GM12878 (cell line): ENCODE measurements around the gene GAS2L1. TPM values are rescaled to one million over a fixed set of nuclear protein-coding genes. Genes with fewer than 3 reads are reported as not detected.

ENCODE experiments used
- ATAC-seq: fragments of 200-7000 bp; cut with Tn5 transposase; 3 replicates; pipeline ENCODE4 v1.9.1; 2020; ENCODE audit warnings: mild to moderate bottlenecking, moderate library complexity
- BruUV-seq: library from RNA; stranded (reverse); fragments of 400-500 nt; replicated peaks from 2 replicates; lab custom pipeline; 2021; lab: Mats Ljungman, UMichigan
- CTCF ChIA-PET: fragments of 300-600 bp; sonication (Branson Sonifier 250); formaldehyde crosslinking; extraction: SDS; loops from one replicate; lab custom pipeline; 2021; ENCODE audit warnings: inconsistent platforms; lab: Yijun Ruan, JAX
- POLR2A ChIA-PET: fragments of 350-600 bp; formaldehyde crosslinking; extraction: SDS; loops from one replicate; lab custom pipeline; 2021; ENCODE audit warnings: inconsistent platforms; lab: Charles Lee
- RAD21 ChIA-PET: fragments of 300-600 bp; sonication (Branson Sonifier 250); formaldehyde crosslinking; loops from one replicate; lab custom pipeline; 2023; ENCODE audit warnings: antibody characterized with exemption; ENCODE audit not compliant: unreplicated experiment; lab: Charles Lee
- SMC1A ChIA-PET: fragments of 300-600 bp; sonication (Branson Sonifier 250); formaldehyde crosslinking; loops from one replicate; lab custom pipeline; 2023; ENCODE audit not compliant: unreplicated experiment, uncharacterized antibody; lab: Charles Lee
- DNase-seq: peaks from one replicate; pipeline ENCODE4 v3.0.0-alpha.2; 2011; ENCODE audit warnings: low read depth, low spot score
- FAIRE-seq: peaks from 3 replicates; lab custom pipeline; 2011; peaks lifted over from hg19 to GRCh38; lab: Jason Lieb, UNC
- H2AFZ ChIP-seq: 2 replicates; pipeline ENCODE4 v1.6.0; 2011; ENCODE audit warnings: low read depth, low read length, control low read depth; ENCODE audit not compliant: control insufficient read depth
- H3K27ac ChIP-seq: 2 replicates; pipeline ENCODE4 v1.5.1; 2011; ENCODE audit warnings: control low read depth; ENCODE audit not compliant: control insufficient read depth, insufficient read depth
- H3K27me3 ChIP-seq, 2 experiments: replicated peaks in 1 of 2; 2 replicates each; pipeline versions ENCODE4 v1.6.0 to v1.6.1; 2011; ENCODE audit warnings: low read length in 1 of 2; ENCODE audit not compliant: control insufficient read depth in 2 of 2, insufficient read depth in 2 of 2
- H3K36me3 ChIP-seq, 2 experiments: 2 replicates each; pipeline ENCODE4 v1.5.1; 2011; ENCODE audit warnings: low read length in 1 of 2; ENCODE audit not compliant: control insufficient read depth in 2 of 2, insufficient read depth in 2 of 2
- H3K4me1 ChIP-seq: 2 replicates; pipeline ENCODE4 v1.6.1; 2011; ENCODE audit warnings: mild to moderate bottlenecking, low read length, moderate library complexity, mixed read lengths; ENCODE audit not compliant: control insufficient read depth, insufficient read depth
- H3K4me2 ChIP-seq: 2 replicates; pipeline ENCODE4 v1.6.0; 2011; ENCODE audit warnings: control low read depth; ENCODE audit not compliant: control insufficient read depth, insufficient read depth
- H3K4me3 ChIP-seq: fragments of 200-600 bp; sonication (generic); 2 replicates; pipeline ENCODE4 v1.5.1; 2016
- H3K79me2 ChIP-seq: 2 replicates; pipeline ENCODE4 v1.6.0; 2011; ENCODE audit warnings: low read length; ENCODE audit not compliant: control insufficient read depth, insufficient read depth
- H3K9ac ChIP-seq: 2 replicates; pipeline ENCODE4 v1.8.0; 2011; ENCODE audit warnings: low read length, control low read depth, mixed read lengths; ENCODE audit not compliant: control insufficient read depth, insufficient read depth
- H3K9me3 ChIP-seq: replicated peaks from 3 replicates; pipeline ENCODE4 v1.5.1; 2011; ENCODE audit warnings: mild to moderate bottlenecking, low read length; ENCODE audit not compliant: control insufficient read depth, insufficient read depth
- H4K20me1 ChIP-seq: 2 replicates; pipeline ENCODE4 v1.6.0; 2011; ENCODE audit not compliant: control insufficient read depth, insufficient read depth
- CREM ChIP-seq: IDR thresholded peaks from 2 replicates; pipeline ENCODE4 v1.6.1; 2014; ENCODE audit warnings: antibody characterized with exemption, low read depth
- ESRRA ChIP-seq: IDR thresholded peaks from 2 replicates; pipeline ENCODE4 v1.6.1; 2012; ENCODE audit warnings: mild to moderate bottlenecking, low read length, improper control_type of control experiment
- ETV6 ChIP-seq, 2 experiments: fragments of 450-650 bp in 1 of 2; IDR thresholded peaks in 1 of 2; conservative IDR thresholded peaks in 1 of 2; 2 replicates each; pipeline ENCODE4 v1.6.1; 2014; ENCODE audit warnings: antibody characterized with exemption in 1 of 2, borderline replicate concordance in 1 of 2, low read depth in 1 of 2, mild to moderate bottlenecking in 1 of 2, moderate library complexity in 1 of 2
- JUNB ChIP-seq: IDR thresholded peaks from 2 replicates; pipeline ENCODE4 v1.6.1; 2016; ENCODE audit warnings: antibody characterized with exemption, mild to moderate bottlenecking
- KDM1A ChIP-seq: fragments of 200-600 bp; sonication (generic); IDR thresholded peaks from 2 replicates; pipeline ENCODE4 v1.6.1; 2016; ENCODE audit warnings: borderline replicate concordance
- LARP7 ChIP-seq: fragments of 450-650 bp; IDR thresholded peaks from 2 replicates; pipeline ENCODE4 v1.6.1; 2017; ENCODE audit warnings: mild to moderate bottlenecking
- MLLT1 ChIP-seq: fragments of 450-650 bp; IDR thresholded peaks from 2 replicates; pipeline ENCODE4 v1.6.1; 2016; ENCODE audit warnings: mild to moderate bottlenecking
- PBX3 ChIP-seq: IDR thresholded peaks from 2 replicates; pipeline ENCODE4 v1.6.1; 2011; ENCODE audit warnings: mild to moderate bottlenecking, low read depth, low read length, moderate library complexity; ENCODE audit not compliant: insufficient replicate concordance
- SMAD5 ChIP-seq: IDR thresholded peaks from 2 replicates; pipeline ENCODE4 v1.6.1; 2016; ENCODE audit warnings: antibody characterized with exemption, low read depth
- TAF1 ChIP-seq: IDR thresholded peaks from 2 replicates; pipeline ENCODE4 v1.6.1; 2011; ENCODE audit warnings: mild to moderate bottlenecking, low read depth, low read length, borderline replicate concordance
- TARDBP ChIP-seq: IDR thresholded peaks from 2 replicates; pipeline ENCODE4 v1.6.1; 2016; ENCODE audit warnings: borderline replicate concordance
- WGBS: methylation state at CpG from one replicate; pipeline ENCODE4 v1.1.6; 2016; ENCODE audit warnings: low lambda C conversion rate; ENCODE audit not compliant: insufficient replicate concordance, insufficient coverage; ENCODE audit errors: missing lambda C conversion rate; 5-methylcytosine and 5-hydroxymethylcytosine counted together
- in situ Hi-C: fragments of 300-500 bp; cut with MboI; formaldehyde crosslinking; loops from 9 replicates; pipeline ENCODE4 v1.14.3; 2018; ENCODE audit warnings: mixed read lengths
- intact Hi-C: fragments of 100-400 bp; cut with micrococcal nuclease; formaldehyde crosslinking; loops from one replicate; pipeline ENCODE4 v1.14.2; 2022; ENCODE audit not compliant: unreplicated experiment
- polyA plus RNA-seq, 11 experiments: library from polyadenylated mRNA; depleted of rRNA in 4 of 11; unstranded in 6 of 11; stranded (reverse) in 5 of 11; fragments of >200 nt; fragmentation: Nextera tagmentation in 4 of 11; fragmentation: Illumina TruSeq in 1 of 11; extraction: Ambion mirVana in 4 of 11; extraction: Trizol in 1 of 11; gene quantifications; 1 replicate in 1 of 11; 2 replicates in 10 of 11; pipeline versions ENCODE4 v1.2.1 to v1.2.3, GENCODE V29; 2011 to 2016; ENCODE audit warnings: inconsistent platforms in 2 of 11, missing spikeins in 2 of 11, low read depth in 1 of 11
- total RNA-seq, 4 experiments: library from RNA; depleted of rRNA in 3 of 4; stranded (reverse); fragments of >200 nt in 3 of 4; fragmentation: Illumina TruSeq in 1 of 4; extraction: Trizol in 1 of 4; gene quantifications; 2 replicates each; pipeline versions ENCODE4 v1.2.1 to v1.2.3, GENCODE V29; 2013 to 2021

The GAS2L1 gene
- total and polyA plus RNA-seq, 10 of the 15 experiments (the other 5 are each of a cell fraction or from before 2014, with no cell fraction given) = 0.03 to 0.13 TPM; not detected in 8

GRCh38 chr22:29352778-29353177 is 46.3 kb downstream of the GAS2L1 start (continued):
- TF ChIP-seq ETV6 (conservative IDR thresholded peaks at IDR 0.05 in 1 of 2, IDR thresholded peaks at IDR 0.05 in 1 of 2; ENCODE audit: borderline replicate concordance in 1 of 2, low read depth in 1 of 2) = no peak
- TF ChIP-seq SMAD5 = no peak
- TF ChIP-seq ESRRA = no peak
- TF ChIP-seq PBX3 = no peak
- no peak for TF ChIP-seq TARDBP
- TF ChIP-seq, all 136 proteins: peak for 0

- DNase-seq (no peak), FAIRE-seq (no peak), ATAC-seq (no peak)
- WGBS = 91% methylated on average over 11 of the region's 11 CpGs
- Histone ChIP-seq H3K9ac (no peak overlapping the region), H2AFZ (no peak overlapping the region), H3K36me3 (peaks cover 29 to 57% of the 10 kb centered on the region in 2 experiments; a peak in 3 of 4 replicates), H4K20me1 (no peaks in the 10 kb centered on the region), H3K79me2 (no peaks in the 10 kb centered on the region), H3K4me2 (no peak overlapping the region), H3K9me3 (no peaks in the 10 kb centered on the region), H3K27ac (no peak overlapping the region), H3K4me3 (no peak overlapping the region)
- intact Hi-C loops = no loop called here
- in situ Hi-C loops = no loop called here
- POLR2A ChIA-PET = no interaction called here
- CTCF ChIA-PET = no interaction called here
- no TSS peak for BruUV-seq
- TF ChIP-seq TAF1 (no peak), KDM1A (no peak), MLLT1 (no peak), CREM (no peak), JUNB (no peak), LARP7 (no peak)
- TF ChIP-seq, all 136 proteins: peak for 0
- RAD21 ChIA-PET = no interaction called here
- SMC1A ChIA-PET = no interaction called here
- Histone ChIP-seq H3K27me3 (no peaks in the 10 kb centered on the region), H3K4me1 (no peaks in the 10 kb centered on the region)
Observed at GRCh38 chr22:29353286-29353685, 46.8 kb downstream of the GAS2L1 start.
